Common myeloid progenitor, CD34-positive (primary cell): ENCODE measurements around the gene NRCAM.

Source experiments
- CTCF ChIA-PET: fragments of 350-600 bp; sonication (Branson Sonifier 250); formaldehyde crosslinking; loops from one replicate; lab custom pipeline; 2021; ENCODE audit warnings: antibody characterized with exemption; lab: Charles Lee
- POLR2A ChIA-PET: fragments of 350-600 bp; sonication (Branson Sonifier 250); formaldehyde crosslinking; loops from one replicate; lab custom pipeline; 2021; ENCODE audit warnings: antibody characterized with exemption; lab: Charles Lee
- DNase-seq, 3 donors: peaks; one replicate each; pipeline versions ENCODE4 v3.0.0 to v3.0.0-alpha.2; 2013
- H3K27ac ChIP-seq, 2 experiments: 1 replicate in 1 of 2; 2 replicates in 1 of 2; pipeline ENCODE4 v1.7.0; 2013; ENCODE audit warnings: inconsistent platforms in 2 of 2, low read length in 2 of 2, mild to moderate bottlenecking in 2 of 2, low read depth in 1 of 2, moderate library complexity in 1 of 2; ENCODE audit not compliant: severe bottlenecking in 2 of 2, insufficient read depth in 1 of 2, poor library complexity in 1 of 2
- H3K27me3 ChIP-seq, 5 experiments: replicated peaks in 2 of 5; 1 replicate in 3 of 5; 2 replicates in 2 of 5; pipeline versions ENCODE4 v1.6.1 to v1.7.0; 2013; ENCODE audit warnings: low read length in 4 of 5, mild to moderate bottlenecking in 2 of 5, moderate library complexity in 2 of 5, inconsistent platforms in 1 of 5; ENCODE audit not compliant: insufficient read depth in 5 of 5, control insufficient read depth in 4 of 5
- H3K36me3 ChIP-seq, 4 experiments: 1 replicate in 2 of 4; 2 replicates in 2 of 4; pipeline versions ENCODE4 v1.6.1 to v1.7.0; 2013; ENCODE audit warnings: low read length in 3 of 4, control low read depth in 1 of 4, mild to moderate bottlenecking in 1 of 4; ENCODE audit not compliant: control insufficient read depth in 4 of 4, insufficient read depth in 4 of 4
- H3K4me1 ChIP-seq, 4 experiments: 1 replicate in 3 of 4; 2 replicates in 1 of 4; pipeline versions ENCODE4 v1.6.1 to v1.7.1; 2013; ENCODE audit warnings: low read length in 3 of 4, mild to moderate bottlenecking in 3 of 4, control low read depth in 1 of 4, inconsistent platforms in 1 of 4, moderate library complexity in 1 of 4; ENCODE audit not compliant: control insufficient read depth in 4 of 4, insufficient read depth in 4 of 4; ENCODE audit errors: control extremely low read depth in 1 of 4
- H3K4me3 ChIP-seq, 7 experiments: 1 replicate in 4 of 7; 2 replicates in 3 of 7; pipeline versions ENCODE4 v1.5.1 to v1.7.0; 2013; ENCODE audit warnings: mild to moderate bottlenecking in 7 of 7, low read length in 6 of 7, moderate library complexity in 6 of 7, inconsistent platforms in 2 of 7, low read depth in 2 of 7, control low read depth in 1 of 7; ENCODE audit not compliant: insufficient read depth in 4 of 7, control insufficient read depth in 1 of 7; ENCODE audit errors: extremely low read depth in 1 of 7
- H3K9me3 ChIP-seq, 5 experiments: 1 replicate in 4 of 5; 2 replicates in 1 of 5; pipeline versions ENCODE4 v1.6.1 to v1.7.1; 2013; ENCODE audit warnings: low read length in 4 of 5, mild to moderate bottlenecking in 2 of 5, inconsistent platforms in 1 of 5, low read depth in 1 of 5, moderate library complexity in 1 of 5; ENCODE audit not compliant: control insufficient read depth in 4 of 5, insufficient read depth in 2 of 5; ENCODE audit errors: control extremely low read depth in 1 of 5
- WGBS: methylation state at CpG from one replicate; pipeline ENCODE4 v1.1.5; 2013; ENCODE audit not compliant: insufficient coverage; 5-methylcytosine and 5-hydroxymethylcytosine counted together

NRCAM gene

GRCh38 chr7:108434010-108434409, 22.2 kb downstream of the NRCAM start:
- POLR2A ChIA-PET: no interaction called here
- CTCF ChIA-PET: no interaction called here
- DNase-seq: no peak
- WGBS: 68% methylated on average over 2 of the region's 2 CpGs
- peaks cover 0 to 3% (median 0%) of the 10 kb centered on the region in 4 experiments for H3K4me1 ChIP-seq
- peaks cover 0 to 8% (median 0%) of the 10 kb centered on the region in 5 experiments for H3K9me3 ChIP-seq
- peaks cover 5 to 75% (median 6%) of the 10 kb centered on the region in 5 experiments for H3K27me3 ChIP-seq
- H3K4me3 ChIP-seq: no peak overlapping the region
- no peaks in the 10 kb centered on the region for H3K36me3 ChIP-seq
- H3K27ac ChIP-seq: no peak overlapping the region

DNA sequence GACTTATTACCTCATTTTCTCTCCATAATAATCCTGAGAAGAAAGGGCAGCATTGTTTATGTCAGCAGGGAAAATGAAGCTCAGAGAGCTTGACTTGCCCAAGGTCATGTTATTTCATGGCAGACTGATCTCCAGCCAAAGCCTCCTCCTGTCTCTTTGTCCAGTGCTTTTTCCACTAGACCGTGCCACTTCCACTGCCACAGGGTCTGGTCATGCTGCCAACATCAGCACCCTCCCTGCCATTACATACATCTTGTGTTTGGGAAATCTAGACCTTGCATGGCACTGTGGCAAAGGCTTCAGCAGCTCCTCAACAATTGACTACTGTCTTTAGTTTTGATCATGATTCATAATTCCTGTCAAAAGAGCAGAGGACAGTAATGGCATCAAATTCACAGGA, 25.1 kb downstream of the NRCAM start:
- H3K4me1 ChIP-seq: peaks cover 0 to 3% (median 0%) of the 10 kb centered on the region in 4 experiments
- no peak overlapping the region for H3K27ac ChIP-seq
- H3K4me3 ChIP-seq: no peak overlapping the region
- ChIA-PET CTCF (interaction anchor here (0.7 to 2.6 kb wide), 5 partner anchors 9 to 22 kb away, joined by 3 to 9 read pairs (median 3); no protein-coding TSS in a partner anchor), POLR2A (no interaction called here)
- peaks cover 0 to 8% (median 0%) of the 10 kb centered on the region in 5 experiments for H3K9me3 ChIP-seq
- H3K36me3 ChIP-seq: no peaks in the 10 kb centered on the region
- WGBS: 100% methylated on average over 1 of the region's 1 CpG
- peaks cover 2 to 87% (median 10%) of the 10 kb centered on the region in 5 experiments for H3K27me3 ChIP-seq
- no peak for DNase-seq

DNA sequence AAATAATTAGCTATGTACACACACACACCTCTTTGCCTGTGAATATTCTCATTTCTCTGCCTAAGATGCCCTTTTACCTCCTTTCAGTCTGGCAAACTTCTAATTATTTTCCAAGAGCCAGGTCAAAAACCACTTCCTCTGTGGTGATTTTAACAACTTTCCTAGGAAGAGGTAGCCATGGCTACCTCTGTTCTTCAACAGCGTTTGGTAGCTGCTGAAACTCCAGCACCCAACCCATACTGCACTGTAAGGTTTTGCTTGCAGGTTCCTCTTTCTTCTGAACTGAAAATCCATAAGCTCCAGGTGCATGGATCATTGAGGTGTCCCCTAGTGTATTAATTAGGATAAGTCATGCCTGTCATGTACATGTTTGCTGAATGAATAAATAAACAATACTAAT, 25.6 kb downstream of the NRCAM start:
- CTCF ChIA-PET: interaction anchor here (0.7 to 2.6 kb wide), 5 partner anchors 9 to 22 kb away, joined by 3 to 9 read pairs (median 3); no protein-coding TSS in a partner anchor
- DNase-seq: no peak
- POLR2A ChIA-PET: no interaction called here

GRCh38 chr7:108427766-108428165, 28.5 kb downstream of the NRCAM start:
- H3K9me3 ChIP-seq: no peaks in the 10 kb centered on the region
- no CpG with 5 or more reads among the region's 1 CpG for WGBS
- H3K27me3 ChIP-seq: peaks cover 2 to 92% (median 24%) of the 10 kb centered on the region in 5 experiments
- CTCF ChIA-PET: interaction anchor here (1.4 to 2.3 kb wide), 2 partner anchors 11 to 25 kb away, joined by 3 to 5 read pairs; no protein-coding TSS in a partner anchor
- H3K36me3 ChIP-seq: no peaks in the 10 kb centered on the region
- H3K4me1 ChIP-seq: peaks cover 0 to 3% (median 0%) of the 10 kb centered on the region in 4 experiments
- no peak overlapping the region for H3K4me3 ChIP-seq
- DNase-seq: no peak
- POLR2A ChIA-PET: no interaction called here
- H3K27ac ChIP-seq: no peak overlapping the region

More for the DNA sequence above, 25.6 kb downstream of the NRCAM start:
- H3K4me1 ChIP-seq: peaks cover 0 to 3% (median 0%) of the 10 kb centered on the region in 4 experiments
- 0% methylated on average over 1 of the region's 1 CpG for WGBS
- H3K36me3 ChIP-seq: no peaks in the 10 kb centered on the region
- H3K27me3 ChIP-seq: peaks cover 2 to 91% (median 13%) of the 10 kb centered on the region in 5 experiments
- no peak overlapping the region for H3K27ac ChIP-seq
- H3K4me3 ChIP-seq: no peak overlapping the region
- H3K9me3 ChIP-seq: peaks cover 0 to 8% (median 0%) of the 10 kb centered on the region in 5 experiments

- ChIA-PET CTCF (no interaction called here), POLR2A (no interaction called here)
- Histone ChIP-seq H3K4me1 (peaks cover 0 to 12% (median 2%) of the 10 kb centered on the region in 4 experiments), H3K36me3 (no peaks in the 10 kb centered on the region), H3K27me3 (peaks cover 0 to 85% (median 28%) of the 10 kb centered on the region in 5 experiments), H3K27ac (no peak overlapping the region), H3K4me3 (no peak overlapping the region), H3K9me3 (no peaks in the 10 kb centered on the region)
- WGBS: 50% methylated on average over 1 of the region's 2 CpGs
- DNase-seq: no peak
Observed at GRCh38 chr7:108425714-108426275, 30.4 kb downstream of the NRCAM start.

GRCh38 chr7:108424013-108424412, 32.2 kb downstream of the NRCAM start:
- Histone ChIP-seq H3K4me1 (peaks cover 13 to 26% (median 20%) of the 10 kb centered on the region in 4 experiments), H3K27me3 (peaks cover 1 to 70% (median 25%) of the 10 kb centered on the region in 5 experiments), H3K27ac (no peak overlapping the region), H3K9me3 (no peaks in the 10 kb centered on the region), H3K4me3 (no peak overlapping the region), H3K36me3 (no peaks in the 10 kb centered on the region)
- DNase-seq: no peak
- CTCF ChIA-PET: interaction anchor here (1.6 to 2.9 kb wide), 2 partner anchors 9 to 29 kb away, joined by 3 to 11 read pairs; no protein-coding TSS in a partner anchor
- POLR2A ChIA-PET: no interaction called here
- WGBS: 100% methylated on average over 2 of the region's 4 CpGs
